ENCODE data around the gene AFAP1L1.

- no peak for TF ChIP-seq EZH2 (IDR thresholded peaks at IDR 0.05; ENCODE audit: borderline replicate concordance)
- TF ChIP-seq, protein P1, sequence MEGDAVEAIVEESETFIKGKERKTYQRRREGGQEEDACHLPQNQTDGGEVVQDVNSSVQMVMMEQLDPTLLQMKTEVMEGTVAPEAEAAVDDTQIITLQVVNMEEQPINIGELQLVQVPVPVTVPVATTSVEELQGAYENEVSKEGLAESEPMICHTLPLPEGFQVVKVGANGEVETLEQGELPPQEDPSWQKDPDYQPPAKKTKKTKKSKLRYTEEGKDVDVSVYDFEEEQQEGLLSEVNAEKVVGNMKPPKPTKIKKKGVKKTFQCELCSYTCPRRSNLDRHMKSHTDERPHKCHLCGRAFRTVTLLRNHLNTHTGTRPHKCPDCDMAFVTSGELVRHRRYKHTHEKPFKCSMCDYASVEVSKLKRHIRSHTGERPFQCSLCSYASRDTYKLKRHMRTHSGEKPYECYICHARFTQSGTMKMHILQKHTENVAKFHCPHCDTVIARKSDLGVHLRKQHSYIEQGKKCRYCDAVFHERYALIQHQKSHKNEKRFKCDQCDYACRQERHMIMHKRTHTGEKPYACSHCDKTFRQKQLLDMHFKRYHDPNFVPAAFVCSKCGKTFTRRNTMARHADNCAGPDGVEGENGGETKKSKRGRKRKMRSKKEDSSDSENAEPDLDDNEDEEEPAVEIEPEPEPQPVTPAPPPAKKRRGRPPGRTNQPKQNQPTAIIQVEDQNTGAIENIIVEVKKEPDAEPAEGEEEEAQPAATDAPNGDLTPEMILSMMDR (IDR thresholded peaks at IDR 0.05; ENCODE audit: poor library complexity), result no peak
Observed at GRCh38 chr5:149328177-149328576, 56.5 kb downstream of the AFAP1L1 start.
